ENCODE measurements around the gene MAP3K19. TPM values are rescaled to one million over a fixed set of nuclear protein-coding genes. Genes with fewer than 3 reads are reported as not detected.

The MAP3K19 gene
- total and polyA plus RNA-seq, 10 of the 15 experiments (the other 5 are each of a cell fraction or from before 2014, with no cell fraction given) = 0.05 TPM; not detected in 9

DNA sequence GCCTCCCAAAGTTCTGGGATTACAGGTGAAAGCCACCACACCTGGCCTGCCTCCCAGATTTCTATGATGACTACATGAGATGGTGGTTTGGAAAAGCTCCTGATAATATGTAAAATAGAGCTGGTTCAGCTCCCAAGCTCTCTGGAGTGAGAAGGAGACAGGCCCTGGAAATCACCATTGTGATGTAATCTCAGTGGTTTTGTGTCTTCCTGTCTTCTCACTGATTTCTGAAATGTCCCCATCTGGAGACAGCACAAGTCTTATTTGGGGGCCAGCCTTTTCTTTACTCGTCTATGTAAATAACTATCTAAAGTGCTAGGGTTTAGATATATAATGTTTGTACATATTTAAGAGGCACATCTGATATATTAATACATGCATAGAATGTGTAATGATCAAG is 64.6 kb downstream of the MAP3K19 start:
- TF ChIP-seq HDGF (IDR thresholded peaks at IDR 0.05) = no peak
- TF ChIP-seq RUNX3 (IDR thresholded peaks at IDR 0.05; ENCODE audit: low read length) = peak; percentile 71
- TF ChIP-seq, protein P1, sequence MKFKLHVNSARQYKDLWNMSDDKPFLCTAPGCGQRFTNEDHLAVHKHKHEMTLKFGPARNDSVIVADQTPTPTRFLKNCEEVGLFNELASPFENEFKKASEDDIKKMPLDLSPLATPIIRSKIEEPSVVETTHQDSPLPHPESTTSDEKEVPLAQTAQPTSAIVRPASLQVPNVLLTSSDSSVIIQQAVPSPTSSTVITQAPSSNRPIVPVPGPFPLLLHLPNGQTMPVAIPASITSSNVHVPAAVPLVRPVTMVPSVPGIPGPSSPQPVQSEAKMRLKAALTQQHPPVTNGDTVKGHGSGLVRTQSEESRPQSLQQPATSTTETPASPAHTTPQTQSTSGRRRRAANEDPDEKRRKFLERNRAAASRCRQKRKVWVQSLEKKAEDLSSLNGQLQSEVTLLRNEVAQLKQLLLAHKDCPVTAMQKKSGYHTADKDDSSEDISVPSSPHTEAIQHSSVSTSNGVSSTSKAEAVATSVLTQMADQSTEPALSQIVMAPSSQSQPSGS (IDR thresholded peaks at IDR 0.05; ENCODE audit: low read length) = 0 out of 2 replicates have a peak, but pooled peaks have one; percentile 43
- TF ChIP-seq ZNF622 (IDR thresholded peaks at IDR 0.05) = no peak
- no peak for TF ChIP-seq PML (IDR thresholded peaks at IDR 0.05; ENCODE audit: low read length)
- no peak for TF ChIP-seq HCFC1 (IDR thresholded peaks at IDR 0.05; ENCODE audit: low read length)
- TF ChIP-seq NR2C1 (IDR thresholded peaks at IDR 0.05) = no peak
- no peak for TF ChIP-seq EZH2 (IDR thresholded peaks at IDR 0.05; ENCODE audit: borderline replicate concordance, control insufficient read depth, low read depth, low read length)
- TF ChIP-seq NBN (IDR thresholded peaks at IDR 0.05) = no peak
- no peak for TF ChIP-seq MTA3 (IDR thresholded peaks at IDR 0.05; ENCODE audit: borderline replicate concordance, low read length)
- in situ Hi-C loops (cut with MboI) = loop anchor here (25.0 kb wide), 1 partner anchor 1405 kb away; no protein-coding TSS in a partner anchor
- ChIA-PET SMC1A (ENCODE audit: uncharacterized antibody, unreplicated experiment) (interaction anchor here (1.4 kb wide), 1 partner anchor 41 kb away, joined by 4 read pairs; no protein-coding TSS in a partner anchor), CTCF (interaction anchor here (0.6 to 1.6 kb wide), 3 partner anchors 12 to 718 kb away, joined by 3 to 4 read pairs (median 4); no protein-coding TSS in a partner anchor), RAD21 (ENCODE audit: unreplicated experiment) (no interaction called here), POLR2A (interaction anchor here (0.7 kb wide), 1 partner anchor 727 kb away, joined by 3 read pairs; no protein-coding TSS in a partner anchor)
- H3K36me3 ChIP-seq (ENCODE audit: control insufficient read depth in 2 of 2, insufficient read depth in 2 of 2, low read length in 1 of 2) = no peaks in the 10 kb centered on the region
- no peak overlapping the region for H3K4me3 ChIP-seq
- intact Hi-C loops (cut with micrococcal nuclease; ENCODE audit: unreplicated experiment) = no loop called here
- H4K20me1 ChIP-seq (ENCODE audit: control insufficient read depth, insufficient read depth) = no peaks in the 10 kb centered on the region
- BruUV-seq (replicated peaks) = no TSS peak
- ATAC-seq (peak; percentile 88), FAIRE-seq (no peak), DNase-seq (ENCODE audit: low read depth, low spot score) (no peak)
- no peak overlapping the region for H3K9ac ChIP-seq (ENCODE audit: control insufficient read depth, insufficient read depth, low read length)
- no peak overlapping the region for H2AFZ ChIP-seq (ENCODE audit: control insufficient read depth, low read depth, low read length)
- H3K79me2 ChIP-seq (ENCODE audit: control insufficient read depth, insufficient read depth, low read length) = no peaks in the 10 kb centered on the region
- 43% methylated on average over 1 of the region's 1 CpG for WGBS (ENCODE audit: insufficient coverage, insufficient replicate concordance, low lambda C conversion rate, missing lambda C conversion rate)
- no peak overlapping the region for H3K4me2 ChIP-seq (ENCODE audit: control insufficient read depth, insufficient read depth)
- no peak overlapping the region for H3K27ac ChIP-seq (ENCODE audit: control insufficient read depth, insufficient read depth)
- H3K27me3 ChIP-seq (replicated peaks in 1 of 2; ENCODE audit: control insufficient read depth in 2 of 2, insufficient read depth in 2 of 2, low read length in 1 of 2) = no peaks in the 10 kb centered on the region
- H3K9me3 ChIP-seq (replicated peaks; ENCODE audit: control insufficient read depth, insufficient read depth, low read length) = no peaks in the 10 kb centered on the region; the same call in 2 of the 3 replicates
- no peaks in the 10 kb centered on the region for H3K4me1 ChIP-seq (ENCODE audit: control insufficient read depth, insufficient read depth, low read length)

Measured in GM12878 (cell line).